Type B pancreatic cell (in vitro differentiated cells): ENCODE measurements around the gene FKRP. TPM values are rescaled to one million over a fixed set of nuclear protein-coding genes. Genes with fewer than 3 reads are reported as not detected.

Experiments used
- DNase-seq: peaks from one replicate; pipeline ENCODE4 v3.0.0; 2021; ENCODE audit warnings: mixed read lengths; ENCODE audit not compliant: unreplicated experiment; ENCODE audit errors: extremely low spot score
- H3K27ac Mint-ChIP-seq: 2 replicates; pipeline ENCODE4 v1.8.0; 2021; ENCODE audit warnings: mild to moderate bottlenecking, mixed read lengths
- H3K27me3 Mint-ChIP-seq: 2 replicates; pipeline ENCODE4 v1.8.0; 2021; ENCODE audit warnings: mixed read lengths
- H3K36me3 Mint-ChIP-seq: 2 replicates; pipeline ENCODE4 v1.8.0; 2021; ENCODE audit warnings: mixed read lengths
- H3K4me1 Mint-ChIP-seq: one replicate; pipeline ENCODE4 v1.8.0; 2021; ENCODE audit warnings: mixed read lengths; ENCODE audit not compliant: unreplicated experiment
- H3K4me3 Mint-ChIP-seq: 2 replicates; pipeline ENCODE4 v1.8.0; 2021; ENCODE audit warnings: mild to moderate bottlenecking, mixed read lengths
- H3K9me3 Mint-ChIP-seq: 2 replicates; pipeline ENCODE4 v1.8.0; 2021; ENCODE audit warnings: mixed read lengths
- total RNA-seq: library from RNA; stranded (reverse); gene quantifications from 2 replicates; pipeline ENCODE4 v1.2.1, GENCODE V29; 2021; ENCODE audit warnings: low replicate concordance
- TF ChIP-seq, protein P1 (sequence below): fragments of 200-600 bp; sonication (generic); conservative IDR thresholded peaks from 2 replicates; pipeline ENCODE4 v1.5.0; 2021; ENCODE audit warnings: antibody characterized with exemption, mild to moderate bottlenecking

FKRP gene
- total RNA-seq, 1 donor from 2014 or later, result 38.4 TPM

GRCh38 chr19:46784262-46785053, 38.6 kb downstream of the FKRP start:
- Mint-ChIP-seq H3K4me3 (peak overlapping the region; percentile 97), H3K27ac (peak overlapping the region; percentile 94), H3K36me3 (peaks cover 13% of the 10 kb centered on the region), H3K9me3 (peaks cover 3% of the 10 kb centered on the region), H3K27me3 (no peaks in the 10 kb centered on the region), H3K4me1 (peaks cover 39% of the 10 kb centered on the region)
- DNase-seq, result peak; percentile 76
- TF ChIP-seq, protein P1, sequence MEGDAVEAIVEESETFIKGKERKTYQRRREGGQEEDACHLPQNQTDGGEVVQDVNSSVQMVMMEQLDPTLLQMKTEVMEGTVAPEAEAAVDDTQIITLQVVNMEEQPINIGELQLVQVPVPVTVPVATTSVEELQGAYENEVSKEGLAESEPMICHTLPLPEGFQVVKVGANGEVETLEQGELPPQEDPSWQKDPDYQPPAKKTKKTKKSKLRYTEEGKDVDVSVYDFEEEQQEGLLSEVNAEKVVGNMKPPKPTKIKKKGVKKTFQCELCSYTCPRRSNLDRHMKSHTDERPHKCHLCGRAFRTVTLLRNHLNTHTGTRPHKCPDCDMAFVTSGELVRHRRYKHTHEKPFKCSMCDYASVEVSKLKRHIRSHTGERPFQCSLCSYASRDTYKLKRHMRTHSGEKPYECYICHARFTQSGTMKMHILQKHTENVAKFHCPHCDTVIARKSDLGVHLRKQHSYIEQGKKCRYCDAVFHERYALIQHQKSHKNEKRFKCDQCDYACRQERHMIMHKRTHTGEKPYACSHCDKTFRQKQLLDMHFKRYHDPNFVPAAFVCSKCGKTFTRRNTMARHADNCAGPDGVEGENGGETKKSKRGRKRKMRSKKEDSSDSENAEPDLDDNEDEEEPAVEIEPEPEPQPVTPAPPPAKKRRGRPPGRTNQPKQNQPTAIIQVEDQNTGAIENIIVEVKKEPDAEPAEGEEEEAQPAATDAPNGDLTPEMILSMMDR, result peak; percentile 44

GRCh38 chr19:46785054-46785979, 39.5 kb downstream of the FKRP start:
- Mint-ChIP-seq H3K4me1 (peaks cover 41% of the 10 kb centered on the region), H3K9me3 (peaks cover 4% of the 10 kb centered on the region), H3K27me3 (no peaks in the 10 kb centered on the region), H3K36me3 (peaks cover 13% of the 10 kb centered on the region), H3K27ac (peak overlapping the region; percentile 96), H3K4me3 (peak overlapping the region; percentile 97)
- no peak for DNase-seq
- TF ChIP-seq, protein P1, result no peak

DNA sequence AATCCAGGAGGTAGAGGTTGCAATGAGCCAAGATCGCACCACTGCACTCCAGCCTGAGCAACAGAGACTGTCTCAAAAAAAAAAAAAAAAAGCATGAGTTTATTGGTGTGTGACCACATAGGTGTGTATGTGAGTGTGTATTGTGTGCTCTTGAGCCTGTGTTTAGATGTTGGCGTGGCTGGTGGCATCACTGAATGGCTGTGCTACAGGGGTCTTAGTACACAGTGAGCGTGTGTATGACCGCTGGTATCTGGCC, 40.1 kb downstream of the FKRP start:
- TF ChIP-seq, protein P1, result no peak
- peaks cover 41% of the 10 kb centered on the region for H3K4me1 Mint-ChIP-seq
- H3K27ac Mint-ChIP-seq, result peak overlapping the region; percentile 96
- DNase-seq, result no peak
- H3K4me3 Mint-ChIP-seq, result peak overlapping the region; percentile 97
- peaks cover 13% of the 10 kb centered on the region for H3K36me3 Mint-ChIP-seq
- H3K9me3 Mint-ChIP-seq, result peaks cover 4% of the 10 kb centered on the region
- no peaks in the 10 kb centered on the region for H3K27me3 Mint-ChIP-seq

DNA sequence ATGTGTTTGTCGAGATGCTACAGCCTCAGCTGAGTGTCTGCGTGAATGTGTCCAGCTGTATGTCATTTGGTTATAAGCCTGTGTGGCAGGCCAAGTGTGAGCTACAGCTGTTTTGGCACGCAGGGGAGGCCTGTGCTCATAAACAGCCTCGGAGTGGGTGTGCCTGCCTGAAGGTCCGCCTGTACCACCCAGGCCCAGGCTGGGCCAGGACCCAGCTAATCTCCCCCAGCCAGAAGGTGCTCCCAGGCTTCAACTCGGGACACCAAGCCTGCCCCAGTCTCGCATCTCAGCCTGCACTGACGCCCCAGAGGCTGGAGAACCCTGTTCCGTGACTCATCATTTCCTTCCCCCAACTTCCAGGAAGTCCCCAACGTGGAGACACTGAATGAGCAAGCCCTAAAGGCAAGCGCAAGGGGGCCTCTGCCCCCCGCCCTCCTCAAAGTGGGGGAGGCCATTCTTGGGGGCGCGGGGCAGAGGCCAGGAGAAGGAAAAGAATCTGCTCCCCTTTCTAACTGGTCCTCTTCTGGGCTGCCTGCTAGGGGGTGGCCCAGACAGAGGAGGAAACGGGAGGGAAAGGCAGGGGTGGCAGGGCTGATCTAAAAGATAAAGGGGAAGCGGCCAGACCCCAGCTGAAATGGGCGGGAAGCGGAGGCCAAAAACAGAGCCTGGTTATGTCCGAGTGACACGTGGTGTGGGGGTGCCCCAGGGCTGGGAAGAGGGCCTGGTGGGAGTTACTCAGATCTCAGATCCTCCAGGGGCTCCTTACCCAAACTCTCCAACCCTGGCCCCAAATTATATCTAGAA, 40.6 kb downstream of the FKRP start:
- Mint-ChIP-seq H3K4me1 (peaks cover 41% of the 10 kb centered on the region), H3K27ac (peak overlapping the region; percentile 96), H3K9me3 (peaks cover 4% of the 10 kb centered on the region), H3K27me3 (no peaks in the 10 kb centered on the region), H3K4me3 (peak overlapping the region; percentile 97), H3K36me3 (peaks cover 13% of the 10 kb centered on the region)
- TF ChIP-seq, protein P1, result no peak
- DNase-seq, result no peak

- TF ChIP-seq, protein P1, result no peak
These were observed 41.1 kb downstream of the FKRP start for GRCh38 chr19:46787040-46787330.

More at GRCh38 chr19:46787040-46787330, 41.1 kb downstream of the FKRP start:
- peak overlapping the region; percentile 97 for H3K4me3 Mint-ChIP-seq
- no peaks in the 10 kb centered on the region for H3K27me3 Mint-ChIP-seq
- no peak for DNase-seq
- peaks cover 10% of the 10 kb centered on the region for H3K36me3 Mint-ChIP-seq
- H3K9me3 Mint-ChIP-seq, result peaks cover 4% of the 10 kb centered on the region
- peak overlapping the region; percentile 96 for H3K27ac Mint-ChIP-seq
- H3K4me1 Mint-ChIP-seq, result peaks cover 43% of the 10 kb centered on the region
